PC-3 (cell line): ENCODE data around the gene ZNF627. TPM values are rescaled to one million over a fixed set of nuclear protein-coding genes. Genes with fewer than 3 reads are reported as not detected.

Source experiments
- ATAC-seq: fragments of 200-7000 bp; cut with Tn5 transposase; 2 replicates; pipeline ENCODE4 v1.9.1; 2020; ENCODE audit warnings: mild to moderate bottlenecking, moderate library complexity
- BruUV-seq: library from RNA; stranded (reverse); fragments of 400-500 nt; replicated peaks from 2 replicates; lab custom pipeline; 2021; lab: Mats Ljungman, UMichigan
- CTCF ChIA-PET: fragments of 300-600 bp; sonication (Branson Sonifier 250); formaldehyde crosslinking; loops from one replicate; lab custom pipeline; 2022; ENCODE audit warnings: antibody characterized with exemption; lab: Charles Lee
- POLR2A ChIA-PET: fragments of 300-600 bp; sonication (Branson Sonifier 250); formaldehyde crosslinking; loops from one replicate; lab custom pipeline; 2022; ENCODE audit warnings: antibody characterized with exemption; ENCODE audit not compliant: unreplicated experiment; lab: Charles Lee
- DNase-seq: peaks from one replicate; pipeline ENCODE4 v3.0.0-alpha.2; 2015
- H2AFZ ChIP-seq: fragments of 300-600 bp; sonication (generic); 2 replicates; pipeline ENCODE4 v1.6.0; 2016; ENCODE audit warnings: antibody characterized with exemption, low read length
- H3F3A ChIP-seq: fragments of 300-600 bp; sonication (generic); one replicate; pipeline ENCODE4 v1.6.0; 2017; ENCODE audit warnings: antibody characterized with exemption, low read length, control low read depth, mild to moderate bottlenecking; ENCODE audit not compliant: unreplicated experiment
- H3K27ac ChIP-seq: fragments of 300-600 bp; sonication (generic); 2 replicates; pipeline ENCODE4 v1.5.1; 2016; ENCODE audit warnings: mild to moderate bottlenecking, low read length
- H3K27me3 ChIP-seq: fragments of 300-600 bp; sonication (generic); 2 replicates; pipeline ENCODE4 v1.6.1; 2016; ENCODE audit warnings: low read length, mixed read lengths
- H3K36me3 ChIP-seq: fragments of 300-600 bp; sonication (generic); 2 replicates; pipeline ENCODE4 v1.6.1; 2016; ENCODE audit warnings: low read depth, mixed run types, low read length, mixed read lengths
- H3K4me1 ChIP-seq: fragments of 300-600 bp; sonication (generic); 2 replicates; pipeline ENCODE4 v1.5.1; 2016; ENCODE audit warnings: low read length; ENCODE audit not compliant: insufficient read depth
- H3K4me2 ChIP-seq: fragments of 300-600 bp; sonication (generic); 2 replicates; pipeline ENCODE4 v1.6.0; 2016; ENCODE audit warnings: low read length
- H3K4me3 ChIP-seq: fragments of 300-600 bp; sonication (generic); 2 replicates; pipeline ENCODE4 v1.5.1; 2016; ENCODE audit warnings: mild to moderate bottlenecking, low read length, mixed read lengths
- H3K79me2 ChIP-seq: fragments of 300-600 bp; sonication (generic); 2 replicates; pipeline ENCODE4 v1.6.1; 2017; ENCODE audit warnings: low read length, mixed read lengths
- H3K9ac ChIP-seq: fragments of 300-600 bp; sonication (generic); 2 replicates; pipeline ENCODE4 v1.6.0; 2016; ENCODE audit warnings: mild to moderate bottlenecking, low read length
- H3K9me2 ChIP-seq: fragments of 300-600 bp; sonication (generic); replicated peaks from 2 replicates; pipeline ENCODE4 v1.6.1; 2016; ENCODE audit warnings: mixed run types, low read length, mixed read lengths
- H3K9me3 ChIP-seq: fragments of 300-600 bp; sonication (generic); 2 replicates; pipeline ENCODE4 v1.6.1; 2016; ENCODE audit warnings: low read length, mixed read lengths
- H4K20me1 ChIP-seq: fragments of 300-600 bp; sonication (generic); 2 replicates; pipeline ENCODE4 v1.6.1; 2016; ENCODE audit warnings: low read length, mixed read lengths
- CTCF ChIP-seq: fragments of 300-600 bp; sonication (generic); conservative IDR thresholded peaks from 2 replicates; pipeline ENCODE4 v1.5.1; 2017; ENCODE audit warnings: antibody characterized with exemption, low read depth, mild to moderate bottlenecking, low read length
- EZH2 ChIP-seq: fragments of 300-600 bp; sonication (generic); IDR thresholded peaks from one replicate; pipeline ENCODE4 v1.6.1; 2017; ENCODE audit warnings: antibody characterized with exemption, mild to moderate bottlenecking, low read length; ENCODE audit not compliant: unreplicated experiment
- EZH2phosphoT487 ChIP-seq: fragments of 300-600 bp; sonication (generic); IDR thresholded peaks from 2 replicates; pipeline ENCODE4 v1.6.1; 2018; ENCODE audit warnings: mild to moderate bottlenecking, antibody characterized with exemption, low read length, borderline replicate concordance
- intact Hi-C: fragments of 100-400 bp; cut with micrococcal nuclease; formaldehyde crosslinking; loops from 2 replicates; pipeline ENCODE4 v1.9.0; 2023
- total RNA-seq: library from RNA; depleted of rRNA; stranded (reverse); fragments of >200 nt; gene quantifications from 2 replicates; pipeline ENCODE4 v1.2.3, GENCODE V29; 2014

The ZNF627 gene
- total RNA-seq, 1 experiment from 2014 or later = 14.2 TPM

DNA sequence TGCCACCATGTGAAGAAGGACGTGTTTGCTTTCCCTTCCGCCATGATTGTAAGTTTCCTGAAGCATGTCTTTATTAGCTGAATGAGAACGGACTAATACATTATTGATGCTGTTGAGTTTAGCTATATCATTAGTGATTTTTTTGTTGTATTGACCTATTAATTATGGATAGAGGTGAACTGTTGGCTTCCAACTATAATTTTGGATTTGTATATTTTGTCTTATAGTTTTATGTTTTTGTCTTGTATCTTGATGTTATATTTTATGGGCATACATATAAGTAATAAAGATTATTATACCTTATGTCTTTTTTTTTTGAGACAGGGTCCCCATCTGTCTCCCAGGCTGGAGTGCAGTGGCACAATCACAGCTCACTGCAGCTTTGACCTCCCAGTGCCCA is 45.6 kb downstream of the ZNF627 start:
- peaks cover 33% of the 10 kb centered on the region for H3K36me3 ChIP-seq
- no peak overlapping the region for H3K27ac ChIP-seq
- no peaks in the 10 kb centered on the region for H3K27me3 ChIP-seq
- no peaks in the 10 kb centered on the region for H4K20me1 ChIP-seq
- H3K9me2 ChIP-seq = no peaks in the 10 kb centered on the region
- H3K4me2 ChIP-seq = no peak overlapping the region
- peaks cover 7% of the 10 kb centered on the region; the same call in 1 of the 2 replicates for H3K9me3 ChIP-seq
- intact Hi-C loops = no loop called here
- ATAC-seq (no peak), DNase-seq (no peak)
- H2AFZ ChIP-seq = no peak overlapping the region
- H3K79me2 ChIP-seq = peaks cover 28% of the 10 kb centered on the region
- H3F3A ChIP-seq = no peaks in the 10 kb centered on the region
- TF ChIP-seq EZH2 = no peak
- TF ChIP-seq EZH2phosphoT487 = no peak
- TF ChIP-seq CTCF = no peak
- ChIA-PET POLR2A (interaction anchor here (0.7 kb wide), 1 partner anchor 98 kb away, joined by 4 read pairs; no protein-coding TSS in a partner anchor), CTCF (no interaction called here)
- H3K4me3 ChIP-seq = no peak overlapping the region
- BruUV-seq = no TSS peak
- no peak overlapping the region for H3K9ac ChIP-seq
- H3K4me1 ChIP-seq = 0 out of 2 replicates have a peak, but pooled peaks cover 3% of the 10 kb centered on the region

GRCh38 chr19:11649941-11650340 is 52.7 kb downstream of the ZNF627 start:
- no peak overlapping the region for H3K27ac ChIP-seq
- ChIA-PET CTCF (no interaction called here), POLR2A (no interaction called here)
- ATAC-seq = no peak
- intact Hi-C loops = no loop called here
- H3K27me3 ChIP-seq = no peaks in the 10 kb centered on the region
- no TSS peak for BruUV-seq
- no peaks in the 10 kb centered on the region for H3K4me1 ChIP-seq
- TF ChIP-seq EZH2phosphoT487 = no peak
- peaks cover 81% of the 10 kb centered on the region for H3K36me3 ChIP-seq
- DNase-seq = no peak
- H3K4me3 ChIP-seq = no peak overlapping the region
- no peaks in the 10 kb centered on the region for H3F3A ChIP-seq
- no peaks in the 10 kb centered on the region for H3K9me2 ChIP-seq
- H3K79me2 ChIP-seq = 0 out of 2 replicates have a peak, but pooled peaks cover 5% of the 10 kb centered on the region
- H4K20me1 ChIP-seq = no peaks in the 10 kb centered on the region
- H3K4me2 ChIP-seq = no peak overlapping the region
- no peak overlapping the region for H3K9ac ChIP-seq
- peaks cover 52% of the 10 kb centered on the region for H3K9me3 ChIP-seq
- no peak overlapping the region for H2AFZ ChIP-seq

DNA sequence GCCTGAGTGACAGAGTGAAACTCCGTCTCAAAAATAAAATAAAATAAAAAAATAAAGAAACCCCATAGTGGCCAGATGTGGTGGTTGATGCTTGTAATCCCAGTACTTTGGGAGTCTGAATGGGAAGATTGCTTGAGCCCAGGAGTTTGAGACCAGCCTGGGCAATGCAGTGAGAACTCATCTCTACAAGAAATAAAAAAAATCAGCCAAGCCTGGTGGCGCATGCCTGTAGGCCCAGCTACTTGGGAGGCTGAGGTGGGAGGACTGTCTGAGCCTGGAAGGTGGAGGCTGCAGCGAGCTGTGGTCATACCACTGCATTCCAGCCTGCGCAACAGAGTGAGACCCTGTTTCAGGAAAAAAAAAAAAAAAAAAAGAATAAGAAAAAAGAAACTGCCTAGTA is 53.8 kb downstream of the ZNF627 start:
- no peak overlapping the region for H3K9ac ChIP-seq
- intact Hi-C loops = no loop called here
- H3F3A ChIP-seq = no peaks in the 10 kb centered on the region
- no peak for TF ChIP-seq CTCF
- no peak for TF ChIP-seq EZH2
- no peak for TF ChIP-seq EZH2phosphoT487
- no peak overlapping the region for H2AFZ ChIP-seq
- no peaks in the 10 kb centered on the region for H3K4me1 ChIP-seq
- peaks cover 85% of the 10 kb centered on the region for H3K36me3 ChIP-seq
- no peak for ATAC-seq
- ChIA-PET POLR2A (no interaction called here), CTCF (no interaction called here)
- no peak overlapping the region for H3K4me2 ChIP-seq
- no peaks in the 10 kb centered on the region for H3K9me2 ChIP-seq
- DNase-seq = no peak
- no peaks in the 10 kb centered on the region for H3K79me2 ChIP-seq
- no peaks in the 10 kb centered on the region for H4K20me1 ChIP-seq
- H3K9me3 ChIP-seq = peaks cover 52% of the 10 kb centered on the region
- no peaks in the 10 kb centered on the region for H3K27me3 ChIP-seq
- H3K27ac ChIP-seq = no peak overlapping the region
- BruUV-seq = no TSS peak
- no peak overlapping the region for H3K4me3 ChIP-seq
